H1 (cell line): ENCODE measurements around the gene COG4. TPM values are rescaled to one million over a fixed set of nuclear protein-coding genes. Genes with fewer than 3 reads are reported as not detected.

Source experiments
- CTCF ChIA-PET: fragments of 300-600 bp; sonication (Branson Sonifier 250); formaldehyde crosslinking; loops from one replicate; lab custom pipeline; 2021; ENCODE audit not compliant: partially characterized antibody; lab: Charles Lee
- POLR2A ChIA-PET: fragments of 300-600 bp; sonication (Branson Sonifier 250); formaldehyde crosslinking; loops from one replicate; lab custom pipeline; 2021; ENCODE audit warnings: inconsistent platforms; ENCODE audit not compliant: partially characterized antibody; lab: Charles Lee
- DNase-seq, 2 experiments: peaks; one replicate each; pipeline versions ENCODE4 v3.0.0 to v3.0.0-alpha.2; 2010 to 2022; ENCODE audit warnings: low spot score in 2 of 2, low read depth in 1 of 2, mixed read lengths in 1 of 2
- FAIRE-seq: peaks from 2 replicates; lab custom pipeline; 2011; peaks lifted over from hg19 to GRCh38; lab: Jason Lieb, UNC
- H2AFZ ChIP-seq: 2 replicates; pipeline ENCODE4 v1.8.1; 2012; ENCODE audit warnings: low read length, inconsistent platforms
- H2AK5ac ChIP-seq: 2 replicates; pipeline ENCODE4 v1.6.1; 2013; ENCODE audit warnings: low read depth, low read length
- H2BK120ac ChIP-seq: replicated peaks from 2 replicates; pipeline ENCODE3; 2013; ENCODE audit warnings: low read depth, low read length, inconsistent platforms
- H2BK12ac ChIP-seq: 2 replicates; pipeline ENCODE4 v1.6.1; 2013; ENCODE audit warnings: low read depth, low read length
- H2BK15ac ChIP-seq: 2 replicates; pipeline ENCODE4 v1.6.1; 2013; ENCODE audit warnings: low read length
- H2BK20ac ChIP-seq: 2 replicates; pipeline ENCODE4 v1.6.1; 2013; ENCODE audit warnings: low read length
- H2BK5ac ChIP-seq: 2 replicates; pipeline ENCODE4 v1.6.1; 2013; ENCODE audit warnings: low read depth, low read length
- H3K14ac ChIP-seq: 2 replicates; pipeline ENCODE4 v1.6.1; 2013; ENCODE audit warnings: inconsistent platforms; ENCODE audit not compliant: insufficient read length
- H3K18ac ChIP-seq: 2 replicates; pipeline ENCODE4 v1.6.1; 2013; ENCODE audit warnings: low read length; ENCODE audit errors: extremely low read depth
- H3K23ac ChIP-seq: 2 replicates; pipeline ENCODE4 v1.6.1; 2013; ENCODE audit warnings: inconsistent platforms; ENCODE audit not compliant: insufficient read length
- H3K23me2 ChIP-seq: 2 replicates; pipeline ENCODE4 v1.6.1; 2013; ENCODE audit warnings: low read depth, low read length
- H3K27ac ChIP-seq: 2 replicates; pipeline ENCODE4 v1.6.1; 2011; ENCODE audit warnings: low read depth, low read length, inconsistent platforms
- H3K27me3 ChIP-seq, 4 experiments: replicated peaks in 1 of 4; 1 replicate in 1 of 4; 2 replicates in 3 of 4; pipeline versions ENCODE4 v1.6.1 to v1.8.1; 2011 to 2013; ENCODE audit warnings: low read length in 3 of 4, mild to moderate bottlenecking in 3 of 4, inconsistent platforms in 2 of 4, mixed read lengths in 2 of 4, moderate library complexity in 1 of 4; ENCODE audit not compliant: control insufficient read depth in 3 of 4, insufficient read depth in 3 of 4; ENCODE audit errors: extremely low read depth in 1 of 4
- H3K36me3 ChIP-seq, 4 experiments: 2 replicates each; pipeline versions ENCODE4 v1.6.1 to v1.8.1; 2011 to 2013; ENCODE audit warnings: mild to moderate bottlenecking in 4 of 4, low read length in 3 of 4, moderate library complexity in 2 of 4, control low read depth in 1 of 4, inconsistent platforms in 1 of 4; ENCODE audit not compliant: insufficient read depth in 4 of 4, control insufficient read depth in 2 of 4
- H3K4ac ChIP-seq: replicated peaks from 2 replicates; pipeline ENCODE3; 2013; ENCODE audit warnings: low read length, low read depth, mixed read lengths, inconsistent platforms; ENCODE audit not compliant: insufficient read length
- H3K4me1 ChIP-seq, 4 experiments: replicated peaks in 1 of 4; 1 replicate in 1 of 4; 2 replicates in 3 of 4; pipeline versions ENCODE4 v1.6.1 to v1.8.1; 2011 to 2013; ENCODE audit warnings: low read length in 3 of 4, inconsistent platforms in 2 of 4, mixed read lengths in 1 of 4; ENCODE audit not compliant: insufficient read depth in 4 of 4, control insufficient read depth in 3 of 4
- H3K4me2 ChIP-seq, 2 experiments: 2 replicates each; pipeline versions ENCODE4 v1.6.1 to v1.8.1; 2011 to 2013; ENCODE audit warnings: low read depth in 2 of 2, low read length in 2 of 2, control low read depth in 1 of 2, inconsistent platforms in 1 of 2, mild to moderate bottlenecking in 1 of 2; ENCODE audit not compliant: insufficient read depth in 1 of 2
- H3K4me3 ChIP-seq, 4 experiments: fragments of 200-600, 300-600 bp in 1 of 4; sonication (generic), shearing (Covaris generic), sonication (Bioruptor Twin) in 1 of 4; 2 replicates each; pipeline versions ENCODE4 v1.5.1 to v1.8.1; 2011 to 2016; ENCODE audit warnings: low read length in 4 of 4, low read depth in 3 of 4, control low read depth in 2 of 4, inconsistent platforms in 2 of 4, mild to moderate bottlenecking in 2 of 4, mixed read lengths in 1 of 4, moderate library complexity in 1 of 4; ENCODE audit not compliant: insufficient read depth in 2 of 4; ENCODE audit errors: extremely low read depth in 1 of 4
- H3K56ac ChIP-seq: replicated peaks from 2 replicates; pipeline ENCODE3; 2013; ENCODE audit warnings: low read depth, mild to moderate bottlenecking, mixed read lengths, low read length, inconsistent platforms; ENCODE audit not compliant: insufficient read length
- H3K79me1 ChIP-seq: 2 replicates; pipeline ENCODE4 v1.6.1; 2013; ENCODE audit warnings: low read depth, low read length, control low read depth
- H3K79me2 ChIP-seq, 2 experiments: 2 replicates each; pipeline versions ENCODE4 v1.6.1 to v1.8.1; 2012 to 2013; ENCODE audit warnings: low read length in 2 of 2, mild to moderate bottlenecking in 2 of 2, inconsistent platforms in 1 of 2; ENCODE audit not compliant: insufficient read depth in 2 of 2, control insufficient read depth in 1 of 2
- H3K9ac ChIP-seq, 4 experiments: replicated peaks in 1 of 4; 1 replicate in 1 of 4; 2 replicates in 3 of 4; pipeline versions ENCODE4 v1.6.1 to v1.8.1; 2011 to 2013; ENCODE audit warnings: low read depth in 3 of 4, low read length in 3 of 4, control low read depth in 2 of 4, mild to moderate bottlenecking in 2 of 4, moderate library complexity in 2 of 4, inconsistent platforms in 1 of 4; ENCODE audit errors: extremely low read depth in 1 of 4
- H3K9me3 ChIP-seq, 2 experiments: 2 replicates each; pipeline versions ENCODE4 v1.6.1 to v1.8.1; 2012 to 2013; ENCODE audit warnings: mild to moderate bottlenecking in 2 of 2, moderate library complexity in 2 of 2, control low read depth in 1 of 2, inconsistent platforms in 1 of 2, low read depth in 1 of 2, low read length in 1 of 2, mixed read lengths in 1 of 2; ENCODE audit not compliant: insufficient read depth in 2 of 2
- H4K20me1 ChIP-seq, 2 experiments: replicated peaks in 1 of 2; 2 replicates each; pipeline versions ENCODE3 to v1.8.1; 2011 to 2013; ENCODE audit warnings: inconsistent platforms in 2 of 2, low read length in 2 of 2, mild to moderate bottlenecking in 1 of 2; ENCODE audit not compliant: insufficient read depth in 2 of 2, control insufficient read depth in 1 of 2
- H4K5ac ChIP-seq: 2 replicates; pipeline ENCODE4 v1.6.1; 2013; ENCODE audit warnings: low read length, low read depth, mixed read lengths, inconsistent platforms; ENCODE audit not compliant: insufficient read length
- H4K8ac ChIP-seq: 2 replicates; pipeline ENCODE4 v1.8.0; 2013; ENCODE audit warnings: mild to moderate bottlenecking, moderate library complexity, low read length, inconsistent platforms; ENCODE audit not compliant: insufficient read depth; ENCODE audit errors: extremely low read depth
- H4K91ac ChIP-seq: replicated peaks from 2 replicates; pipeline ENCODE3; 2013; ENCODE audit warnings: low read length, mixed read lengths, inconsistent platforms; ENCODE audit not compliant: insufficient read length
- ATF2 ChIP-seq: IDR thresholded peaks from 2 replicates; pipeline ENCODE4 v1.6.1; 2012; ENCODE audit warnings: low read length, inconsistent platforms
- CBX5 ChIP-seq: fragments of 300-800, 300-1000 bp; sonication (generic); IDR thresholded peaks from 2 replicates; pipeline ENCODE4 v1.7.1; 2016; ENCODE audit warnings: antibody characterized with exemption, low read length, low read depth
- CBX8 ChIP-seq: fragments of 300-800, 300-1000 bp; sonication (generic); IDR thresholded peaks from 2 replicates; pipeline ENCODE4 v1.7.1; 2016; ENCODE audit warnings: low read depth, low read length, borderline replicate concordance
- CHD1 ChIP-seq: IDR thresholded peaks from 2 replicates; pipeline ENCODE4 v1.6.1; 2012; ENCODE audit warnings: low read depth, low read length, improper control_type of control experiment
- CHD2 ChIP-seq: IDR thresholded peaks from 2 replicates; pipeline ENCODE4 v1.6.1; 2012; ENCODE audit warnings: low read length, improper control_type of control experiment
- FOSL1 ChIP-seq: IDR thresholded peaks from 2 replicates; pipeline ENCODE4 v1.6.1; 2011; ENCODE audit warnings: mild to moderate bottlenecking, low read depth, low read length, moderate library complexity; ENCODE audit not compliant: insufficient read depth
- GABPA ChIP-seq: IDR thresholded peaks from 2 replicates; pipeline ENCODE4 v1.6.1; 2011; ENCODE audit warnings: mild to moderate bottlenecking, low read length, moderate library complexity, borderline replicate concordance; ENCODE audit not compliant: insufficient read depth
- PHF8 ChIP-seq: fragments of 200-600 bp; sonication (generic); conservative IDR thresholded peaks from 2 replicates; pipeline ENCODE4 v1.7.1; 2012; ENCODE audit warnings: low read depth, mild to moderate bottlenecking, inconsistent platforms, low read length, moderate library complexity
- RBBP5 ChIP-seq: IDR thresholded peaks from 2 replicates; pipeline ENCODE4 v1.7.1; 2012; ENCODE audit warnings: low read depth, mild to moderate bottlenecking, inconsistent platforms, low read length, moderate library complexity, borderline replicate concordance
- RFX5 ChIP-seq: IDR thresholded peaks from 2 replicates; pipeline ENCODE4 v1.6.1; 2011; ENCODE audit warnings: low read depth, low read length, improper control_type of control experiment, borderline replicate concordance
- RNF2 ChIP-seq: fragments of 200-900, 300-1000 bp; sonication (generic); IDR thresholded peaks from 2 replicates; pipeline ENCODE4 v1.7.1; 2016; ENCODE audit warnings: borderline replicate concordance, low read depth, mild to moderate bottlenecking, antibody characterized with exemption, low read length; ENCODE audit not compliant: poor library complexity, severe bottlenecking; ENCODE audit errors: missing control alignments
- WGBS, 2 experiments: shearing (Covaris generic) in 1 of 2; methylation state at CpG; one replicate each; pipeline versions ENCODE4 v1.1.6 to v1.1.7; 2013 to 2015; ENCODE audit warnings: low lambda C conversion rate in 2 of 2, mixed read lengths in 2 of 2, inconsistent platforms in 1 of 2, low coverage in 1 of 2, missing lambda C conversion rate in 1 of 2; ENCODE audit not compliant: insufficient replicate concordance in 2 of 2, insufficient coverage in 1 of 2, insufficient read length in 1 of 2; ENCODE audit errors: extremely low coverage in 1 of 2, missing lambda C conversion rate in 1 of 2; 5-methylcytosine and 5-hydroxymethylcytosine counted together
- polyA plus RNA-seq, 7 experiments: library from polyadenylated mRNA; depleted of rRNA in 3 of 7; stranded (reverse) in 5 of 7; unstranded in 2 of 7; fragments of >200 nt in 5 of 7; fragments of 200-250 nt in 2 of 7; gene quantifications; 1 replicate in 5 of 7; 2 replicates in 1 of 7; 4 replicates in 1 of 7; pipeline versions ENCODE4 v1.2.1 to v1.2.3, GENCODE V29; 2011 to 2013; ENCODE audit warnings: missing spikeins in 2 of 7, mixed read lengths in 2 of 7
- total RNA-seq: library from RNA; stranded (reverse); fragmentation: NEBNext Ultra II Directional; extraction: Animal tissue kit (Norgen Biotek cat#: 25700); gene quantifications from 2 replicates; pipeline ENCODE4 v1.2.1, GENCODE V29; 2021

COG4 gene
- total and polyA plus RNA-seq, 2 of the 8 experiments (the other 6 are each of a cell fraction or from before 2014, with no cell fraction given) = 46.1 to 50.2 TPM

GRCh38 chr16:70478912-70479341, 44.4 kb downstream of the COG4 start:
- Histone ChIP-seq H3K79me1 (no peaks in the 10 kb centered on the region), H4K8ac (peak overlapping the region; percentile 80; the same call in 1 of the 2 replicates), H3K4me3 (no peak overlapping the region), H2AK5ac (no peak overlapping the region), H2BK5ac (peak overlapping the region; percentile 56), H3K4ac (no peak overlapping the region), H3K23me2 (peaks cover 2% of the 10 kb centered on the region; the same call in 1 of the 2 replicates), H2AFZ (no peak overlapping the region), H2BK15ac (no peak overlapping the region), H3K18ac (no peak overlapping the region), H3K27ac (0 out of 2 replicates have a peak overlapping the region, but pooled peaks have one; percentile 2), H3K23ac (no peak overlapping the region), H3K9me3 (no peaks in the 10 kb centered on the region), H3K79me2 (no peaks in the 10 kb centered on the region), H3K14ac (no peak overlapping the region), H3K36me3 (peaks cover 3 to 28% (median 9%) of the 10 kb centered on the region in 4 experiments; a peak in 5 of 8 replicates), H4K20me1 (peaks cover 0 to 2% of the 10 kb centered on the region in 2 experiments), H3K9ac (no peak overlapping the region), H2BK12ac (no peak overlapping the region), H3K27me3 (no peaks in the 10 kb centered on the region), H3K4me1 (peaks cover 0 to 8% (median under 1%) of the 10 kb centered on the region in 4 experiments; a peak in 2 of 7 replicates), H4K91ac (no peak overlapping the region), H2BK120ac (no peak overlapping the region), H4K5ac (no peak overlapping the region), H3K56ac (no peak overlapping the region), H2BK20ac (no peak overlapping the region), H3K4me2 (no peak overlapping the region)
- ChIA-PET CTCF (interaction anchor here (0.5 to 13.6 kb wide), 9 partner anchors 9 to 175 kb away, joined by 3 to 117 read pairs (median 4); no protein-coding TSS in a partner anchor), POLR2A (interaction anchor here (0.8 to 1.9 kb wide), 8 partner anchors 8 to 102 kb away, joined by 3 to 6 read pairs (median 4); partner anchors contain the start of gene FCSK)
- FAIRE-seq = no peak
- no peak for DNase-seq
- WGBS, 2 experiments = 84% methylated on average over 10 of the region's 10 CpGs; no CpG with 5 or more reads in 1 of the 2 experiments
- no peak for TF ChIP-seq CHD2
- no peak for TF ChIP-seq RFX5
- no peak for TF ChIP-seq RNF2
- TF ChIP-seq FOSL1 = no peak
- no peak for TF ChIP-seq PHF8
- no peak for TF ChIP-seq CHD1
- no peak for TF ChIP-seq CBX8
- no peak for TF ChIP-seq ATF2
- TF ChIP-seq GABPA = no peak
- TF ChIP-seq RBBP5 = no peak
- no peak for TF ChIP-seq CBX5
